ENCODE results near the gene ANKRD11. TPM values are rescaled to one million over a fixed set of nuclear protein-coding genes. Genes with fewer than 3 reads are reported as not detected.

Gene ANKRD11
- polyA plus RNA-seq, 3 donors from 2014 or later: 3.7 to 14.3 (median 8.5) TPM

- Mint-ChIP-seq H3K4me1 (peaks cover 88 to 94% of the 10 kb centered on the region in 2 donors), H3K9me3 (no peaks in the 10 kb centered on the region), H3K4me3 (peak overlapping the region; percentile 66 to 83 (median 77)), H3K27me3 (ENCODE audit: low read depth in 3 of 3) (peaks cover 9 to 52% (median 42%) of the 10 kb centered on the region in 3 donors), H3K27ac (peak overlapping the region; percentile 98 to 100 (median 99)), H3K36me3 (peaks cover 0 to 3% (median 0%) of the 10 kb centered on the region in 3 donors)
- DNase-seq: no peak
Observed at GRCh38 chr16:89316701-89317100, 173.7 kb downstream of the ANKRD11 start.

- Mint-ChIP-seq H3K27me3 (ENCODE audit: low read depth in 3 of 3) (peaks cover 8 to 49% (median 42%) of the 10 kb centered on the region in 3 donors), H3K36me3 (peaks cover 0 to 4% (median 3%) of the 10 kb centered on the region in 3 donors), H3K4me3 (peak overlapping the region; percentile 66 to 83 (median 77)), H3K4me1 (peaks cover 91 to 95% of the 10 kb centered on the region in 2 donors), H3K9me3 (no peaks in the 10 kb centered on the region), H3K27ac (peak overlapping the region; percentile 98 to 100 (median 99))
- DNase-seq: peak; percentile 83 to 85 (median 84)
Observed at GRCh38 chr16:89315791-89316581, 174.4 kb downstream of the ANKRD11 start.

- Mint-ChIP-seq H3K4me1 (peaks cover 89 to 91% of the 10 kb centered on the region in 2 donors), H3K9me3 (no peaks in the 10 kb centered on the region), H3K4me3 (peak overlapping the region; percentile 66 to 83 (median 77)), H3K27me3 (ENCODE audit: low read depth in 3 of 3) (peaks cover 6 to 51% (median 47%) of the 10 kb centered on the region in 3 donors), H3K36me3 (peaks cover 0 to 4% (median 3%) of the 10 kb centered on the region in 3 donors), H3K27ac (peak overlapping the region; percentile 98 to 100 (median 99))
- no peak for DNase-seq
Observed at GRCh38 chr16:89315271-89315670, 175.1 kb downstream of the ANKRD11 start.

GRCh38 chr16:89314854-89315253 is 175.5 kb downstream of the ANKRD11 start:
- Mint-ChIP-seq H3K27ac (peak overlapping the region; percentile 98 to 100 (median 99)), H3K4me1 (peaks cover 89 to 91% of the 10 kb centered on the region in 2 donors), H3K4me3 (peak overlapping the region; percentile 66 to 83 (median 77)), H3K36me3 (peaks cover 0 to 4% (median 3%) of the 10 kb centered on the region in 3 donors), H3K9me3 (no peaks in the 10 kb centered on the region), H3K27me3 (ENCODE audit: low read depth in 3 of 3) (peaks cover 6 to 51% (median 46%) of the 10 kb centered on the region in 3 donors)
- DNase-seq: no peak

- peak overlapping the region; percentile 98 to 100 (median 99) for H3K27ac Mint-ChIP-seq
- H3K27me3 Mint-ChIP-seq (ENCODE audit: low read depth in 3 of 3): peaks cover 6 to 50% (median 44%) of the 10 kb centered on the region in 3 donors
- H3K36me3 Mint-ChIP-seq: peaks cover 0 to 4% (median 3%) of the 10 kb centered on the region in 3 donors
- H3K4me3 Mint-ChIP-seq: peak overlapping the region; percentile 66 to 83 (median 77)
- no peaks in the 10 kb centered on the region for H3K9me3 Mint-ChIP-seq
- peaks cover 89 to 91% of the 10 kb centered on the region in 2 donors for H3K4me1 Mint-ChIP-seq
- DNase-seq: no peak
Observed at GRCh38 chr16:89314357-89314756, 176.0 kb downstream of the ANKRD11 start.

GRCh38 chr16:89313583-89313982 is 176.8 kb downstream of the ANKRD11 start:
- H3K4me3 Mint-ChIP-seq: peak overlapping the region; percentile 66 to 83 (median 77)
- no peak for DNase-seq
- H3K4me1 Mint-ChIP-seq: peaks cover 89 to 91% of the 10 kb centered on the region in 2 donors
- peak overlapping the region; percentile 98 to 100 (median 99) for H3K27ac Mint-ChIP-seq
- H3K27me3 Mint-ChIP-seq (ENCODE audit: low read depth in 3 of 3): peaks cover 8 to 49% (median 46%) of the 10 kb centered on the region in 3 donors
- peaks cover 0 to 7% (median 3%) of the 10 kb centered on the region in 3 donors for H3K36me3 Mint-ChIP-seq
- no peaks in the 10 kb centered on the region for H3K9me3 Mint-ChIP-seq

- peaks cover 12 to 51% (median 41%) of the 10 kb centered on the region in 3 donors for H3K27me3 Mint-ChIP-seq (ENCODE audit: low read depth in 3 of 3)
- peaks cover 89 to 91% of the 10 kb centered on the region in 2 donors for H3K4me1 Mint-ChIP-seq
- peak overlapping the region; percentile 98 to 100 (median 99) for H3K27ac Mint-ChIP-seq
- H3K9me3 Mint-ChIP-seq: no peaks in the 10 kb centered on the region
- no peak for DNase-seq
- H3K4me3 Mint-ChIP-seq: peak overlapping the region; percentile 10 to 83 (median 77)
- peaks cover 0 to 7% (median 3%) of the 10 kb centered on the region in 3 donors for H3K36me3 Mint-ChIP-seq
Observed at GRCh38 chr16:89312598-89313299, 177.6 kb downstream of the ANKRD11 start.

- Mint-ChIP-seq H3K27ac (peak overlapping the region; percentile 59 to 100 (median 71)), H3K4me1 (peaks cover 88 to 91% of the 10 kb centered on the region in 2 donors), H3K9me3 (no peaks in the 10 kb centered on the region), H3K36me3 (peaks cover 0 to 7% (median 3%) of the 10 kb centered on the region in 3 donors), H3K4me3 (peak overlapping the region in 1 of 5 donors; percentile 39), H3K27me3 (ENCODE audit: low read depth in 3 of 3) (peaks cover 12 to 51% (median 41%) of the 10 kb centered on the region in 3 donors)
- DNase-seq: no peak
Observed at GRCh38 chr16:89312194-89312593, 178.2 kb downstream of the ANKRD11 start.

GRCh38 chr16:89311636-89312035 is 178.7 kb downstream of the ANKRD11 start:
- Mint-ChIP-seq H3K27me3 (ENCODE audit: low read depth in 3 of 3) (peaks cover 9 to 49% (median 41%) of the 10 kb centered on the region in 3 donors), H3K4me3 (peak overlapping the region in 1 of 5 donors; percentile 27), H3K4me1 (peaks cover 86 to 89% of the 10 kb centered on the region in 2 donors), H3K27ac (peak overlapping the region; percentile 23 to 86 (median 70)), H3K36me3 (peaks cover 0 to 7% (median 3%) of the 10 kb centered on the region in 3 donors), H3K9me3 (no peaks in the 10 kb centered on the region)
- no peak for DNase-seq

- no peak for DNase-seq
- peaks cover 8 to 31% (median 24%) of the 10 kb centered on the region in 3 donors for H3K27me3 Mint-ChIP-seq (ENCODE audit: low read depth in 3 of 3)
- peaks cover 69 to 76% of the 10 kb centered on the region in 2 donors for H3K4me1 Mint-ChIP-seq
- no peaks in the 10 kb centered on the region for H3K9me3 Mint-ChIP-seq
- H3K4me3 Mint-ChIP-seq: peak overlapping the region in 1 of 5 donors; percentile 41
- H3K36me3 Mint-ChIP-seq: peaks cover 0 to 7% (median 3%) of the 10 kb centered on the region in 3 donors
- peak overlapping the region; percentile 64 to 95 (median 84) for H3K27ac Mint-ChIP-seq
Observed at GRCh38 chr16:89309438-89310122, 180.8 kb downstream of the ANKRD11 start.

GRCh38 chr16:89308391-89309333 is 181.7 kb downstream of the ANKRD11 start:
- peaks cover under 1 to 16% (median 5%) of the 10 kb centered on the region in 3 donors for H3K36me3 Mint-ChIP-seq
- no peaks in the 10 kb centered on the region for H3K9me3 Mint-ChIP-seq
- peak overlapping the region; percentile 73 to 95 (median 90) for H3K27ac Mint-ChIP-seq
- DNase-seq: peak; percentile 70 to 73 (median 73)
- H3K27me3 Mint-ChIP-seq (ENCODE audit: low read depth in 3 of 3): peaks cover 6 to 24% (median 24%) of the 10 kb centered on the region in 3 donors
- peak overlapping the region; percentile 19 to 55 (median 44) for H3K4me3 Mint-ChIP-seq
- peaks cover 69 to 76% of the 10 kb centered on the region in 2 donors for H3K4me1 Mint-ChIP-seq

- peaks cover 4 to 20% (median 8%) of the 10 kb centered on the region in 3 donors for H3K36me3 Mint-ChIP-seq
- peaks cover 69 to 77% of the 10 kb centered on the region in 2 donors for H3K4me1 Mint-ChIP-seq
- peak overlapping the region; percentile 72 to 95 (median 82) for H3K27ac Mint-ChIP-seq
- no peak overlapping the region for H3K4me3 Mint-ChIP-seq
- H3K9me3 Mint-ChIP-seq: no peaks in the 10 kb centered on the region
- peaks cover 6 to 26% (median 23%) of the 10 kb centered on the region in 3 donors for H3K27me3 Mint-ChIP-seq (ENCODE audit: low read depth in 3 of 3)
- DNase-seq: no peak
Observed at GRCh38 chr16:89307421-89307805, 182.9 kb downstream of the ANKRD11 start.
